GM23248 (cell line): ENCODE data around the gene P2RY12.

Source experiments
- EZH2 ChIP-seq: fragments of 200-600 bp; sonication (generic); IDR thresholded peaks from 2 replicates; pipeline ENCODE4 v1.6.1; 2018; ENCODE audit warnings: antibody characterized with exemption, mild to moderate bottlenecking; ENCODE audit not compliant: insufficient read depth, poor library complexity, severe bottlenecking
- EZH2phosphoT487 ChIP-seq: fragments of 200-600 bp; sonication (generic); IDR thresholded peaks from 2 replicates; pipeline ENCODE4 v1.6.1; 2018; ENCODE audit warnings: antibody characterized with exemption, moderate library complexity, mild to moderate bottlenecking, low read depth; ENCODE audit not compliant: insufficient read depth

DNA sequence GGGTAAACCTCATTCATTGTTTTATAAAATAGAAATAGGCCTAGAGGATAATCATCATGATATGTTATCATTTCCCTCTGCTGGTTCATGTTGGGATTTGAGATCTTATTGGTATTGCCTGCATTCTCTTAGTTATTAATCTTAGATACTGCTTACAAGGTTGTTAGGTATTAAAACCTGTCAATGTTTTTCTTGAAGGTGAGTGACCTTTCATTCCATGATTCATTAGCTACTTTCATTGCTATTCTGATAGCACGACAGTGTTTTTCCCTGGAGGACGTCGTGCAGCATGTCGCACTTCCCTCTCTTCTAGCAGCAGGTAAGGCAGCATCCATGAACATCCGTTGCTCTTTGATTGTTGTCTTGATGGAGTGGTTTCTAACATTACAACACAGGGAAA lies 17.1 kb downstream of the P2RY12 start:
- TF ChIP-seq EZH2, result no peak
- TF ChIP-seq EZH2phosphoT487, result no peak
